ENCODE measurements around the gene ST6GALNAC2. TPM values are rescaled to one million over a fixed set of nuclear protein-coding genes. Genes with fewer than 3 reads are reported as not detected.

Gene ST6GALNAC2
- total and polyA plus RNA-seq, 2 experiments from 2014 or later: 0.31 TPM; not detected in 1

GRCh38 chr17:76536511-76537287 lies 49.0 kb downstream of the ST6GALNAC2 start:
- H3K4me3 Mint-ChIP-seq: peak overlapping the region; percentile 56
- Histone ChIP-seq H3K4me3 (peak overlapping the region; percentile 69), H4K20me1 (replicated peaks; ENCODE audit: insufficient read depth) (no peaks in the 10 kb centered on the region), H3K4me1 (ENCODE audit: insufficient read depth) (peaks cover 7% of the 10 kb centered on the region), H2AFZ (no peak overlapping the region; the same call in 1 of the 2 replicates), H3K4me2 (peak overlapping the region; percentile 90), H3K79me2 (replicated peaks; ENCODE audit: insufficient read depth) (no peaks in the 10 kb centered on the region), H3F3A (replicated peaks; ENCODE audit: low read depth) (0 out of 2 replicates have a peak, but pooled peaks cover 5% of the 10 kb centered on the region), H3K9me2 (ENCODE audit: insufficient read depth) (no peaks in the 10 kb centered on the region), H3K36me3 (ENCODE audit: insufficient read depth) (no peaks in the 10 kb centered on the region), H3K27me3 (ENCODE audit: insufficient read depth) (peaks cover 47% of the 10 kb centered on the region), H3K27ac (ENCODE audit: low read depth) (no peak overlapping the region)
- H3K36me3 Mint-ChIP-seq (ENCODE audit: low read depth): no peaks in the 10 kb centered on the region
- H3K9me3 Mint-ChIP-seq: no peaks in the 10 kb centered on the region; the same call in 2 of the 3 replicates
- peaks cover 42% of the 10 kb centered on the region for H3K27me3 Mint-ChIP-seq (ENCODE audit: insufficient read depth, low read depth, poor library complexity)
- DNase-seq (ENCODE audit: low spot score) (peak; percentile 32), ATAC-seq (peak; percentile 1)
- no peak overlapping the region for H3K27ac Mint-ChIP-seq
- TF ChIP-seq ZNF331 (CRISPR knock-in tag; IDR thresholded peaks at IDR 0.05; ENCODE audit: low read depth) (no peak), CREB1 (CRISPR knock-in tag; IDR thresholded peaks at IDR 0.05; ENCODE audit: low read depth) (no peak), EZH2 (IDR thresholded peaks at IDR 0.05; ENCODE audit: low read depth, unreplicated experiment) (peak; percentile 66)
- peaks cover 33% of the 10 kb centered on the region for H3K4me1 Mint-ChIP-seq

- peaks cover 29% of the 10 kb centered on the region for H3K4me1 Mint-ChIP-seq
- H3K36me3 Mint-ChIP-seq (ENCODE audit: low read depth): no peaks in the 10 kb centered on the region
- H3K9me2 ChIP-seq (ENCODE audit: insufficient read depth): no peaks in the 10 kb centered on the region
- no peaks in the 10 kb centered on the region; the same call in 1 of the 2 replicates for H3K4me1 ChIP-seq (ENCODE audit: insufficient read depth)
- H3K4me3 Mint-ChIP-seq: peak overlapping the region; percentile 7; the same call in 1 of the 3 replicates
- peaks cover 47% of the 10 kb centered on the region for H3K27me3 ChIP-seq (ENCODE audit: insufficient read depth)
- ATAC-seq: no peak
- H3F3A ChIP-seq (replicated peaks; ENCODE audit: low read depth): 0 out of 2 replicates have a peak, but pooled peaks cover 5% of the 10 kb centered on the region
- no peak overlapping the region for H3K27ac Mint-ChIP-seq
- H3K79me2 ChIP-seq (replicated peaks; ENCODE audit: insufficient read depth): no peaks in the 10 kb centered on the region
- H3K4me3 ChIP-seq: no peak overlapping the region
- H3K27ac ChIP-seq (ENCODE audit: low read depth): no peak overlapping the region
- no peak for DNase-seq (ENCODE audit: low spot score)
- H3K9me3 Mint-ChIP-seq: no peaks in the 10 kb centered on the region; the same call in 2 of the 3 replicates
- no peak overlapping the region for H3K4me2 ChIP-seq
- H4K20me1 ChIP-seq (replicated peaks; ENCODE audit: insufficient read depth): no peaks in the 10 kb centered on the region
- no peaks in the 10 kb centered on the region for H3K36me3 ChIP-seq (ENCODE audit: insufficient read depth)
- no peak overlapping the region for H2AFZ ChIP-seq
- H3K27me3 Mint-ChIP-seq (ENCODE audit: insufficient read depth, low read depth, poor library complexity): peaks cover 42% of the 10 kb centered on the region
- TF ChIP-seq, protein P1, sequence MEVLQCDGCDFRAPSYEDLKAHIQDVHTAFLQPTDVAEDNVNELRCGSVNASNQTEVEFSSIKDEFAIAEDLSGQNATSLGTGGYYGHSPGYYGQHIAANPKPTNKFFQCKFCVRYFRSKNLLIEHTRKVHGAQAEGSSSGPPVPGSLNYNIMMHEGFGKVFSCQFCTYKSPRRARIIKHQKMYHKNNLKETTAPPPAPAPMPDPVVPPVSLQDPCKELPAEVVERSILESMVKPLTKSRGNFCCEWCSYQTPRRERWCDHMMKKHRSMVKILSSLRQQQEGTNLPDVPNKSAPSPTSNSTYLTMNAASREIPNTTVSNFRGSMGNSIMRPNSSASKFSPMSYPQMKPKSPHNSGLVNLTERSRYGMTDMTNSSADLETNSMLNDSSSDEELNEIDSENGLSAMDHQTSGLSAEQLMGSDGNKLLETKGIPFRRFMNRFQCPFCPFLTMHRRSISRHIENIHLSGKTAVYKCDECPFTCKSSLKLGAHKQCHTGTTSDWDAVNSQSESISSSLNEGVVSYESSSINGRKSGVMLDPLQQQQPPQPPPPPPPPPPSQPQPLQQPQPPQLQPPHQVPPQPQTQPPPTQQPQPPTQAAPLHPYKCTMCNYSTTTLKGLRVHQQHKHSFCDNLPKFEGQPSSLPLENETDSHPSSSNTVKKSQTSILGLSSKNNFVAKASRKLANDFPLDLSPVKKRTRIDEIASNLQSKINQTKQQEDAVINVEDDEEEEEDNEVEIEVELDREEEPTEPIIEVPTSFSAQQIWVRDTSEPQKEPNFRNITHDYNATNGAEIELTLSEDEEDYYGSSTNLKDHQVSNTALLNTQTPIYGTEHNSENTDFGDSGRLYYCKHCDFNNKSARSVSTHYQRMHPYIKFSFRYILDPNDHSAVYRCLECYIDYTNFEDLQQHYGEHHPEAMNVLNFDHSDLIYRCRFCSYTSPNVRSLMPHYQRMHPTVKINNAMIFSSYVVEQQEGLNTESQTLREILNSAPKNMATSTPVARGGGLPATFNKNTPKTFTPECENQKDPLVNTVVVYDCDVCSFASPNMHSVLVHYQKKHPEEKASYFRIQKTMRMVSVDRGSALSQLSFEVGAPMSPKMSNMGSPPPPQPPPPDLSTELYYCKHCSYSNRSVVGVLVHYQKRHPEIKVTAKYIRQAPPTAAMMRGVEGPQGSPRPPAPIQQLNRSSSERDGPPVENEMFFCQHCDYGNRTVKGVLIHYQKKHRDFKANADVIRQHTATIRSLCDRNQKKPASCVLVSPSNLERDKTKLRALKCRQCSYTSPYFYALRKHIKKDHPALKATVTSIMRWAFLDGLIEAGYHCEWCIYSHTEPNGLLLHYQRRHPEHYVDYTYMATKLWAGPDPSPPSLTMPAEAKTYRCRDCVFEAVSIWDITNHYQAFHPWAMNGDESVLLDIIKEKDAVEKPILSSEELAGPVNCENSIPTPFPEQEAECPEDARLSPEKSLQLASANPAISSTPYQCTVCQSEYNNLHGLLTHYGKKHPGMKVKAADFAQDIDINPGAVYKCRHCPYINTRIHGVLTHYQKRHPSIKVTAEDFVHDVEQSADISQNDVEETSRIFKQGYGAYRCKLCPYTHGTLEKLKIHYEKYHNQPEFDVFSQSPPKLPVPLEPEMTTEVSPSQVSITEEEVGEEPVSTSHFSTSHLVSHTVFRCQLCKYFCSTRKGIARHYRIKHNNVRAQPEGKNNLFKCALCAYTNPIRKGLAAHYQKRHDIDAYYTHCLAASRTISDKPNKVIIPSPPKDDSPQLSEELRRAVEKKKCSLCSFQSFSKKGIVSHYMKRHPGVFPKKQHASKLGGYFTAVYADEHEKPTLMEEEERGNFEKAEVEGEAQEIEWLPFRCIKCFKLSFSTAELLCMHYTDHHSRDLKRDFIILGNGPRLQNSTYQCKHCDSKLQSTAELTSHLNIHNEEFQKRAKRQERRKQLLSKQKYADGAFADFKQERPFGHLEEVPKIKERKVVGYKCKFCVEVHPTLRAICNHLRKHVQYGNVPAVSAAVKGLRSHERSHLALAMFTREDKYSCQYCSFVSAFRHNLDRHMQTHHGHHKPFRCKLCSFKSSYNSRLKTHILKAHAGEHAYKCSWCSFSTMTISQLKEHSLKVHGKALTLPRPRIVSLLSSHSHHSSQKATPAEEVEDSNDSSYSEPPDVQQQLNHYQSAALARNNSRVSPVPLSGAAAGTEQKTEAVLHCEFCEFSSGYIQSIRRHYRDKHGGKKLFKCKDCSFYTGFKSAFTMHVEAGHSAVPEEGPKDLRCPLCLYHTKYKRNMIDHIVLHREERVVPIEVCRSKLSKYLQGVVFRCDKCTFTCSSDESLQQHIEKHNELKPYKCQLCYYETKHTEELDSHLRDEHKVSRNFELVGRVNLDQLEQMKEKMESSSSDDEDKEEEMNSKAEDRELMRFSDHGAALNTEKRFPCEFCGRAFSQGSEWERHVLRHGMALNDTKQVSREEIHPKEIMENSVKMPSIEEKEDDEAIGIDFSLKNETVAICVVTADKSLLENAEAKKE (CRISPR knock-in tag; IDR thresholded peaks at IDR 0.05): no peak
- TF ChIP-seq ZNF331 (CRISPR knock-in tag; IDR thresholded peaks at IDR 0.05; ENCODE audit: low read depth) (no peak), JUNB (IDR thresholded peaks at IDR 0.05; ENCODE audit: unreplicated experiment) (no peak), EZH2 (IDR thresholded peaks at IDR 0.05; ENCODE audit: low read depth, unreplicated experiment) (no peak), NANOG (IDR thresholded peaks at IDR 0.05; ENCODE audit: borderline replicate concordance) (no peak), EZH2phosphoT487 (IDR thresholded peaks at IDR 0.05; ENCODE audit: unreplicated experiment) (no peak), STAT1 (IDR thresholded peaks at IDR 0.05; ENCODE audit: unreplicated experiment) (no peak), CREB1 (CRISPR knock-in tag; IDR thresholded peaks at IDR 0.05; ENCODE audit: low read depth) (no peak)
- TF ChIP-seq, protein P2, sequence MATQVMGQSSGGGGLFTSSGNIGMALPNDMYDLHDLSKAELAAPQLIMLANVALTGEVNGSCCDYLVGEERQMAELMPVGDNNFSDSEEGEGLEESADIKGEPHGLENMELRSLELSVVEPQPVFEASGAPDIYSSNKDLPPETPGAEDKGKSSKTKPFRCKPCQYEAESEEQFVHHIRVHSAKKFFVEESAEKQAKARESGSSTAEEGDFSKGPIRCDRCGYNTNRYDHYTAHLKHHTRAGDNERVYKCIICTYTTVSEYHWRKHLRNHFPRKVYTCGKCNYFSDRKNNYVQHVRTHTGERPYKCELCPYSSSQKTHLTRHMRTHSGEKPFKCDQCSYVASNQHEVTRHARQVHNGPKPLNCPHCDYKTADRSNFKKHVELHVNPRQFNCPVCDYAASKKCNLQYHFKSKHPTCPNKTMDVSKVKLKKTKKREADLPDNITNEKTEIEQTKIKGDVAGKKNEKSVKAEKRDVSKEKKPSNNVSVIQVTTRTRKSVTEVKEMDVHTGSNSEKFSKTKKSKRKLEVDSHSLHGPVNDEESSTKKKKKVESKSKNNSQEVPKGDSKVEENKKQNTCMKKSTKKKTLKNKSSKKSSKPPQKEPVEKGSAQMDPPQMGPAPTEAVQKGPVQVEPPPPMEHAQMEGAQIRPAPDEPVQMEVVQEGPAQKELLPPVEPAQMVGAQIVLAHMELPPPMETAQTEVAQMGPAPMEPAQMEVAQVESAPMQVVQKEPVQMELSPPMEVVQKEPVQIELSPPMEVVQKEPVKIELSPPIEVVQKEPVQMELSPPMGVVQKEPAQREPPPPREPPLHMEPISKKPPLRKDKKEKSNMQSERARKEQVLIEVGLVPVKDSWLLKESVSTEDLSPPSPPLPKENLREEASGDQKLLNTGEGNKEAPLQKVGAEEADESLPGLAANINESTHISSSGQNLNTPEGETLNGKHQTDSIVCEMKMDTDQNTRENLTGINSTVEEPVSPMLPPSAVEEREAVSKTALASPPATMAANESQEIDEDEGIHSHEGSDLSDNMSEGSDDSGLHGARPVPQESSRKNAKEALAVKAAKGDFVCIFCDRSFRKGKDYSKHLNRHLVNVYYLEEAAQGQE (IDR thresholded peaks at IDR 0.05; ENCODE audit: unreplicated experiment): no peak
Measured at GRCh38 chr17:76535788-76536510, 49.7 kb downstream of the ST6GALNAC2 start.

Data from GM23338 (cell line).